Upper lobe of left lung (tissue), 6 donors: Measurements from ENCODE around the gene MED29. TPM values are rescaled to one million over a fixed set of nuclear protein-coding genes. Genes with fewer than 3 reads are reported as not detected.

Experiments used
- ATAC-seq, 2 donors: fragments of 200-7000 bp; cut with Tn5 transposase; one replicate each; pipeline ENCODE4 v1.9.1; 2022; ENCODE audit warnings: mild to moderate bottlenecking in 2 of 2, moderate library complexity in 2 of 2; ENCODE audit not compliant: low FRiP score in 2 of 2
- DNase-seq, 2 donors: peaks; one replicate each; pipeline ENCODE4 v3.0.0-alpha.2; 2019 to 2020
- H3K27ac ChIP-seq, 4 donors: fragments of 200-600 bp; sonication (generic); one replicate each; pipeline ENCODE4 v1.5.1; 2016 to 2019
- H3K27me3 ChIP-seq, 4 donors: fragments of 200-600 bp; sonication (generic); one replicate each; pipeline ENCODE4 v1.5.1; 2017 to 2019
- H3K36me3 ChIP-seq, 4 donors: fragments of 200-600 bp; sonication (generic); one replicate each; pipeline ENCODE4 v1.5.1; 2016 to 2019
- H3K4me1 ChIP-seq, 4 donors: fragments of 200-600 bp; sonication (generic); one replicate each; pipeline ENCODE4 v1.5.1; 2018 to 2019
- H3K4me3 ChIP-seq, 4 donors: fragments of 200-600 bp; sonication (generic); one replicate each; pipeline ENCODE4 v1.5.1; 2017 to 2019; ENCODE audit warnings: mild to moderate bottlenecking in 2 of 4, moderate library complexity in 1 of 4
- H3K9me3 ChIP-seq, 4 donors: fragments of 200-600 bp; sonication (generic); one replicate each; pipeline ENCODE4 v1.5.1; 2018 to 2019
- CTCF ChIP-seq, 6 experiments: fragments of 450-650 bp in 4 of 6; fragments of 200-600 bp in 2 of 6; sonication (generic) in 2 of 6; IDR thresholded peaks; one replicate each; pipeline ENCODE4 v1.5.1; 2016 to 2019; ENCODE audit warnings: antibody characterized with exemption in 6 of 6
- EP300 ChIP-seq, 4 donors: sonication (generic); formaldehyde crosslinking; IDR thresholded peaks; one replicate each; pipeline ENCODE4 v1.5.1; 2017; ENCODE audit warnings: antibody characterized with exemption in 4 of 4, control low read depth in 2 of 4
- POLR2A ChIP-seq, 4 donors: fragments of 450-650 bp; IDR thresholded peaks; one replicate each; pipeline ENCODE4 v1.5.1; 2016 to 2017; ENCODE audit warnings: antibody characterized with exemption in 4 of 4, mild to moderate bottlenecking in 2 of 4
- POLR2AphosphoS5 ChIP-seq, 2 donors: sonication (generic); formaldehyde crosslinking; IDR thresholded peaks; one replicate each; pipeline ENCODE4 v1.5.1; 2017; ENCODE audit warnings: antibody characterized with exemption in 2 of 2
- WGBS, 2 donors: methylation state at CpG; one replicate each; pipeline ENCODE4 v1.1.5; 2017 to 2018; 5-methylcytosine and 5-hydroxymethylcytosine counted together
- total RNA-seq, 6 donors: library from RNA; depleted of rRNA in 4 of 6; stranded (reverse); fragments of >200 nt in 4 of 6; gene quantifications; one replicate each; pipeline versions ENCODE4 v1.1.0 to v1.2.1, GENCODE V29; 2016 to 2021
- donor health status: DM: no; HTN: no; CAD: no; lungs with moderate emphysema.
- donor health status: DM: no; HTN: yes; CAD: no; lungs with severe emphysema.

MED29 gene
- total RNA-seq, 6 donors from 2014 or later, result 18.9 to 51.1 (median 33.7) TPM

GRCh38 chr19:39415111-39416046, 24.2 kb downstream of the MED29 start:
- H3K4me3 ChIP-seq, result peak overlapping the region in 3 of 4 donors; percentile 68 to 80 (median 72)
- ATAC-seq, result no peak
- WGBS, 2 donors, result 72 to 82% methylated on average over 23 to 32 of the region's 35 CpGs

GRCh38 chr19:39416152-39417120, 25.3 kb downstream of the MED29 start:
- no peak for TF ChIP-seq POLR2A (IDR thresholded peaks at IDR 0.05)
- no peak for TF ChIP-seq POLR2AphosphoS5 (IDR thresholded peaks at IDR 0.05)
- no peak for TF ChIP-seq CTCF (IDR thresholded peaks at IDR 0.05)
- no peak for TF ChIP-seq EP300 (IDR thresholded peaks at IDR 0.05)
- ATAC-seq, result no peak
- peak in 1 of 2 donors; percentile 82 for DNase-seq
- peak overlapping the region in 2 of 4 donors; percentile 54 to 100 for H3K27ac ChIP-seq
- peaks cover 0 to 53% (median 13%) of the 10 kb centered on the region in 4 donors for H3K36me3 ChIP-seq
- H3K4me3 ChIP-seq, result peak overlapping the region in 1 of 4 donors; percentile 80
- H3K27me3 ChIP-seq, result no peaks in the 10 kb centered on the region
- WGBS, 2 donors, result 84 to 86% methylated on average over 16 to 26 of the region's 27 CpGs
- peaks cover 9 to 48% (median 24%) of the 10 kb centered on the region in 4 donors for H3K4me1 ChIP-seq
- H3K9me3 ChIP-seq, result no peaks in the 10 kb centered on the region

More at GRCh38 chr19:39415111-39416046, 24.2 kb downstream of the MED29 start:
- DNase-seq, result peak in 1 of 2 donors; percentile 81
- TF ChIP-seq EP300 (IDR thresholded peaks at IDR 0.05) (no peak), POLR2A (IDR thresholded peaks at IDR 0.05) (no peak), CTCF (IDR thresholded peaks at IDR 0.05) (no peak), POLR2AphosphoS5 (IDR thresholded peaks at IDR 0.05) (no peak)
- Histone ChIP-seq H3K36me3 (peaks cover 0 to 43% (median 13%) of the 10 kb centered on the region in 4 donors), H3K27ac (peak overlapping the region in 3 of 4 donors; percentile 13 to 100 (median 100)), H3K4me1 (peaks cover 20 to 59% (median 35%) of the 10 kb centered on the region in 4 donors), H3K9me3 (no peaks in the 10 kb centered on the region), H3K27me3 (no peaks in the 10 kb centered on the region)

- Histone ChIP-seq H3K4me3 (no peak overlapping the region), H3K9me3 (no peaks in the 10 kb centered on the region), H3K4me1 (peaks cover 8 to 43% (median 21%) of the 10 kb centered on the region in 4 donors), H3K36me3 (peaks cover 0 to 63% (median 17%) of the 10 kb centered on the region in 4 donors), H3K27me3 (no peaks in the 10 kb centered on the region), H3K27ac (no peak overlapping the region)
- ATAC-seq (no peak), DNase-seq (peak in 1 of 2 donors; percentile 85)
- WGBS, 2 donors, result 82 to 88% methylated on average over 25 to 28 of the region's 30 CpGs
- no peak for TF ChIP-seq CTCF (IDR thresholded peaks at IDR 0.05)
- no peak for TF ChIP-seq EP300 (IDR thresholded peaks at IDR 0.05)
- no peak for TF ChIP-seq POLR2A (IDR thresholded peaks at IDR 0.05)
- TF ChIP-seq POLR2AphosphoS5 (IDR thresholded peaks at IDR 0.05), result no peak
These were observed 26.4 kb downstream of the MED29 start for GRCh38 chr19:39417463-39418181.

GRCh38 chr19:39419003-39419402, 27.8 kb downstream of the MED29 start:
- H3K4me3 ChIP-seq, result no peak overlapping the region
- DNase-seq, result no peak

More at GRCh38 chr19:39419003-39419402, 27.8 kb downstream of the MED29 start:
- Histone ChIP-seq H3K4me1 (peaks cover 6 to 30% (median 15%) of the 10 kb centered on the region in 4 donors), H3K27ac (no peak overlapping the region), H3K36me3 (peaks cover 0 to 77% (median 28%) of the 10 kb centered on the region in 4 donors), H3K27me3 (no peaks in the 10 kb centered on the region), H3K9me3 (no peaks in the 10 kb centered on the region)
- ATAC-seq, result no peak
- 85 to 91% methylated on average over 6 to 9 of the region's 9 CpGs for WGBS, 2 donors
- TF ChIP-seq EP300 (IDR thresholded peaks at IDR 0.05), result no peak
- TF ChIP-seq CTCF (IDR thresholded peaks at IDR 0.05), result no peak
- no peak for TF ChIP-seq POLR2AphosphoS5 (IDR thresholded peaks at IDR 0.05)
- TF ChIP-seq POLR2A (IDR thresholded peaks at IDR 0.05), result no peak
